ENCODE measurements around the gene RFX7.

RFX7 gene

GRCh38 chr15:56243163-56244037 is at the start of gene RFX7:
TSS of gene RFX7 (minus strand) at chr15:56243879. CDS start at chr15:56243285, 594 bp downstream.
- no peaks in the 10 kb centered on the region for H3K9me3 ChIP-seq (ENCODE audit: control insufficient read depth, low read length)
- no peak within 1 kb of the TSS for H3K9ac ChIP-seq
- no peaks in the 10 kb centered on the region for H3K27me3 ChIP-seq (ENCODE audit: control insufficient read depth, insufficient read depth, low read length)
- peak within 1 kb of the TSS; percentile 69 for H3K27ac ChIP-seq
- H3K79me2 ChIP-seq = peaks cover 7% of the 10 kb centered on the region
- H2AFZ ChIP-seq = peak within 1 kb of the TSS; percentile 77
- H3K36me3 ChIP-seq (ENCODE audit: control insufficient read depth, insufficient read depth, low read length) = no peaks in the 10 kb centered on the region
- no peaks in the 10 kb centered on the region for H3K4me1 ChIP-seq
- peak within 1 kb of the TSS; percentile 76 for H3K4me3 ChIP-seq (ENCODE audit: low read depth, low read length)
- no peak for TF ChIP-seq CTCF (IDR thresholded peaks at IDR 0.05)
- H3K4me2 ChIP-seq (ENCODE audit: low read length) = peak within 1 kb of the TSS; percentile 83

- no peak for TF ChIP-seq CTCF (IDR thresholded peaks at IDR 0.05)
- H3K4me2 ChIP-seq (ENCODE audit: low read length) = no peak overlapping the region
- H3K4me3 ChIP-seq (ENCODE audit: low read depth, low read length) = no peak overlapping the region
- no peak overlapping the region for H3K9ac ChIP-seq
- H3K27ac ChIP-seq = no peak overlapping the region
- H2AFZ ChIP-seq = no peak overlapping the region
- H3K4me1 ChIP-seq = no peaks in the 10 kb centered on the region
- no peaks in the 10 kb centered on the region for H3K9me3 ChIP-seq (ENCODE audit: control insufficient read depth, low read length)
- no peaks in the 10 kb centered on the region for H3K27me3 ChIP-seq (ENCODE audit: control insufficient read depth, insufficient read depth, low read length)
- H3K36me3 ChIP-seq (ENCODE audit: control insufficient read depth, insufficient read depth, low read length) = no peaks in the 10 kb centered on the region
- no peaks in the 10 kb centered on the region for H3K79me2 ChIP-seq
Measured at GRCh38 chr15:56292546-56293316, 49.1 kb upstream of the RFX7 start.

GRCh38 chr15:56291741-56292140 is 48.1 kb upstream of the RFX7 start:
- Histone ChIP-seq H3K36me3 (ENCODE audit: control insufficient read depth, insufficient read depth, low read length) (no peaks in the 10 kb centered on the region), H3K9me3 (ENCODE audit: control insufficient read depth, low read length) (no peaks in the 10 kb centered on the region), H2AFZ (no peak overlapping the region), H3K9ac (no peak overlapping the region), H3K4me1 (no peaks in the 10 kb centered on the region), H3K79me2 (no peaks in the 10 kb centered on the region), H3K27me3 (ENCODE audit: control insufficient read depth, insufficient read depth, low read length) (no peaks in the 10 kb centered on the region), H3K27ac (no peak overlapping the region), H3K4me3 (ENCODE audit: low read depth, low read length) (no peak overlapping the region), H3K4me2 (ENCODE audit: low read length) (no peak overlapping the region)
- TF ChIP-seq CTCF (IDR thresholded peaks at IDR 0.05) = no peak

- no peak for TF ChIP-seq CTCF (IDR thresholded peaks at IDR 0.05)
- Histone ChIP-seq H3K4me2 (ENCODE audit: low read length) (no peak overlapping the region), H3K27me3 (ENCODE audit: control insufficient read depth, insufficient read depth, low read length) (no peaks in the 10 kb centered on the region), H3K27ac (no peak overlapping the region), H3K36me3 (ENCODE audit: control insufficient read depth, insufficient read depth, low read length) (no peaks in the 10 kb centered on the region), H3K4me1 (no peaks in the 10 kb centered on the region), H3K9me3 (ENCODE audit: control insufficient read depth, low read length) (no peaks in the 10 kb centered on the region), H3K79me2 (no peaks in the 10 kb centered on the region), H3K4me3 (ENCODE audit: low read depth, low read length) (no peak overlapping the region), H2AFZ (no peak overlapping the region), H3K9ac (no peak overlapping the region)
Measured at GRCh38 chr15:56286213-56286612, 42.5 kb upstream of the RFX7 start.

Data from parathyroid adenoma (tissue), 2 donors.